Stimulated activated naive CD8-positive, alpha-beta T cell treated with anti-CD3 and anti-CD28 coated beads, Interleukin-15, Interleukin-2, amounts not matched to agents 100 ng/mL and 50 ng/mL, for 24 hours (primary cell): ENCODE results near the gene NID2.

ENCODE experiments used
- H3K27ac Mint-ChIP-seq: one replicate; pipeline ENCODE4 v1.8.0; 2021; ENCODE audit warnings: mild to moderate bottlenecking, mixed read lengths
- H3K27me3 Mint-ChIP-seq: one replicate; pipeline ENCODE4 v1.8.0; 2021; ENCODE audit warnings: mixed read lengths
- H3K36me3 Mint-ChIP-seq: one replicate; pipeline ENCODE4 v1.8.0; 2021; ENCODE audit warnings: low read depth, mixed read lengths
- H3K4me1 Mint-ChIP-seq: one replicate; pipeline ENCODE4 v1.8.0; 2021; ENCODE audit warnings: low read depth, mixed read lengths
- H3K4me3 Mint-ChIP-seq: one replicate; pipeline ENCODE4 v1.8.0; 2021; ENCODE audit warnings: mild to moderate bottlenecking, mixed read lengths
- H3K9me3 Mint-ChIP-seq: one replicate; pipeline ENCODE4 v1.8.0; 2021; ENCODE audit warnings: mixed read lengths

Gene NID2, protein sequence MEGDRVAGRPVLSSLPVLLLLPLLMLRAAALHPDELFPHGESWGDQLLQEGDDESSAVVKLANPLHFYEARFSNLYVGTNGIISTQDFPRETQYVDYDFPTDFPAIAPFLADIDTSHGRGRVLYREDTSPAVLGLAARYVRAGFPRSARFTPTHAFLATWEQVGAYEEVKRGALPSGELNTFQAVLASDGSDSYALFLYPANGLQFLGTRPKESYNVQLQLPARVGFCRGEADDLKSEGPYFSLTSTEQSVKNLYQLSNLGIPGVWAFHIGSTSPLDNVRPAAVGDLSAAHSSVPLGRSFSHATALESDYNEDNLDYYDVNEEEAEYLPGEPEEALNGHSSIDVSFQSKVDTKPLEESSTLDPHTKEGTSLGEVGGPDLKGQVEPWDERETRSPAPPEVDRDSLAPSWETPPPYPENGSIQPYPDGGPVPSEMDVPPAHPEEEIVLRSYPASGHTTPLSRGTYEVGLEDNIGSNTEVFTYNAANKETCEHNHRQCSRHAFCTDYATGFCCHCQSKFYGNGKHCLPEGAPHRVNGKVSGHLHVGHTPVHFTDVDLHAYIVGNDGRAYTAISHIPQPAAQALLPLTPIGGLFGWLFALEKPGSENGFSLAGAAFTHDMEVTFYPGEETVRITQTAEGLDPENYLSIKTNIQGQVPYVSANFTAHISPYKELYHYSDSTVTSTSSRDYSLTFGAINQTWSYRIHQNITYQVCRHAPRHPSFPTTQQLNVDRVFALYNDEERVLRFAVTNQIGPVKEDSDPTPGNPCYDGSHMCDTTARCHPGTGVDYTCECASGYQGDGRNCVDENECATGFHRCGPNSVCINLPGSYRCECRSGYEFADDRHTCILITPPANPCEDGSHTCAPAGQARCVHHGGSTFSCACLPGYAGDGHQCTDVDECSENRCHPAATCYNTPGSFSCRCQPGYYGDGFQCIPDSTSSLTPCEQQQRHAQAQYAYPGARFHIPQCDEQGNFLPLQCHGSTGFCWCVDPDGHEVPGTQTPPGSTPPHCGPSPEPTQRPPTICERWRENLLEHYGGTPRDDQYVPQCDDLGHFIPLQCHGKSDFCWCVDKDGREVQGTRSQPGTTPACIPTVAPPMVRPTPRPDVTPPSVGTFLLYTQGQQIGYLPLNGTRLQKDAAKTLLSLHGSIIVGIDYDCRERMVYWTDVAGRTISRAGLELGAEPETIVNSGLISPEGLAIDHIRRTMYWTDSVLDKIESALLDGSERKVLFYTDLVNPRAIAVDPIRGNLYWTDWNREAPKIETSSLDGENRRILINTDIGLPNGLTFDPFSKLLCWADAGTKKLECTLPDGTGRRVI (N-terminal part only)

DNA sequence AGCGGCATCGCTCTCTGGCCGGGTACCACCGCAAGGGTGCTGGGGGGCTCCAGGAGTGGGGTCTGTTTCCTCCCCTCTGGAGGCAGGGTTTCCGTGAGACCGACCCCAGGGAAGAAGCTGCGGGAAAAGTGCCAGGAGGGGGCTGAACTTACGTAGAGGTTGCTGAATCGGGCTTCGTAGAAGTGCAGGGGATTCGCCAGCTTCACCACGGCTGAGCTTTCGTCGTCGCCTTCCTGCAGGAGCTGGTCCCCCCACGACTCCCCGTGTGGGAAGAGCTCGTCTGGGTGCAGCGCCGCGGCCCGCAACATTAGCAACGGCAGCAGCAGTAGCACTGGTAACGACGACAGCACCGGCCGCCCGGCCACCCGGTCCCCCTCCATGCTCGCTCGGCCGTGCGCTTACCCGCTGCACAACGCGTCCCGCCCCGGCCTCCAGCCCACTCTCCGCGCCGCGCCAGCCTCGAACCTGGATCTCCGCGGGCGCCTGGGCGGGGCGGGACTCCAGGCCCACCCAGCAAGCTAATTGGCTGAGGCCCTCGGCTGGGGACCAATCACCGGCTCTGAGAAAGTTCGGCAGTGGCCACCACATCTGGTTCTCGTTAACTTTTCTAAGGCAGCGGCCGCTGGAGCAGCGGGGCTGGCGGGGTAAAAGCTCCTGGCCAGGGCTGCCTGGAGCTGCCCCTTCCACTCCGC lies at the start of gene NID2:
Gene NID2 (minus strand): TSS at position 445 of the 692 bp plus-strand sequence. CDS start 65 bp downstream, at position 380.
- H3K4me3 Mint-ChIP-seq, result peak within 1 kb of the TSS; percentile 66
- peaks cover 30% of the 10 kb centered on the region for H3K4me1 Mint-ChIP-seq
- peaks cover 52% of the 10 kb centered on the region for H3K27me3 Mint-ChIP-seq
- H3K27ac Mint-ChIP-seq, result no peak within 1 kb of the TSS
- no peaks in the 10 kb centered on the region for H3K36me3 Mint-ChIP-seq
- no peaks in the 10 kb centered on the region for H3K9me3 Mint-ChIP-seq

DNA sequence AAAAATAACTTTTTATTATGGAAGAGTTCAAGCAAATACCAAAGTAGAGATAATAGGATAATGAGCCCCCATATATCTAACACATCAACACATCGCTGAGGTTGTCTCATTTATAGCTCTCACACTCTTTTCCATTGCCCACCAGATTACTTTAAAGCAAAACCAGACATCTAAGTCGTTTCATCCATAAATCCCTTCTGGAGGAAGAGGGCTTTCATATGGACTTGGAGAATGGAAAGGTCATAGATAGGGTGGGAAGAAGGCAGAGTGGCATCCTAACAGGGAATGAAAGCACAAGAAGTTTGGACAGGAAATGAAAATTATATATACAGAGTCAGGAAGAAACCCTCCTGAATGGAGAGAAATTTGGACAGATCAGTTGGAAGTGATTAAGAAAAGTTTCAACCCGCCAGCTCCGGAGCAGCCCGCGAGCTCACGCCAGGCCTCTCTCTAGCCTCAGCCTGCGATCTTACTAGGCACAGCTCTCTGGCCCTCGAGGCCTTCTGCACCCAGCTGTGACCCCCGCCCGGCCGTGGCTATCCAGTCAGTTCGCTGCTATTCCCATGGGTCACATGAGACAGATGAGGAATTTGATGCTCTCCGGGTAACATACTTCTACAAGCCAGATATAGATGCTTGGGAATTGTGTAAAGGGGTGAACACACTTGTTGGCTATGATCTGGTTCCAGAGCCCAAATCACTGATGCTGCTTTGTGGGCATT lies 48.4 kb upstream of the NID2 start:
- Mint-ChIP-seq H3K4me1 (no peaks in the 10 kb centered on the region), H3K27me3 (no peaks in the 10 kb centered on the region), H3K9me3 (no peaks in the 10 kb centered on the region), H3K4me3 (no peak overlapping the region), H3K36me3 (no peaks in the 10 kb centered on the region), H3K27ac (no peak overlapping the region)

DNA sequence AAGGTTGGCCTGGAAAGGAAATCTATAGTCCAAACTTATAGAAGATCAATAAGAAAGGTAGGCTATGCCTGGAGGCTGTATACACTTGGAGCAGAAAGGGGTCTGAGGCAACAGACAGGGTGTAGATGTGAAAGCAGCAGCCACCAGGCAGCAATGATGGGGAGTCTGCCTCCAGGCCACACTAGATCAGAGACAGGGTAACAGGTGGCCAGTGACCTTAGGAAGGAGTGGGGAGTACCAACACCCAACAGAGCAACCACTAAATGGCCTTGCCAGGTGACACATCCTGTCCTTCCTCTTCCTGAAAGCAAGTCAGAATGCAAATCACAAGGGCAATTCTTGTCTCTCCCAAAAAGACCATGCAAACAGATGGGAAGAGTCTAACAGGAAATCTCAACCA lies 46.4 kb upstream of the NID2 start:
- H3K27ac Mint-ChIP-seq, result no peak overlapping the region

DNA sequence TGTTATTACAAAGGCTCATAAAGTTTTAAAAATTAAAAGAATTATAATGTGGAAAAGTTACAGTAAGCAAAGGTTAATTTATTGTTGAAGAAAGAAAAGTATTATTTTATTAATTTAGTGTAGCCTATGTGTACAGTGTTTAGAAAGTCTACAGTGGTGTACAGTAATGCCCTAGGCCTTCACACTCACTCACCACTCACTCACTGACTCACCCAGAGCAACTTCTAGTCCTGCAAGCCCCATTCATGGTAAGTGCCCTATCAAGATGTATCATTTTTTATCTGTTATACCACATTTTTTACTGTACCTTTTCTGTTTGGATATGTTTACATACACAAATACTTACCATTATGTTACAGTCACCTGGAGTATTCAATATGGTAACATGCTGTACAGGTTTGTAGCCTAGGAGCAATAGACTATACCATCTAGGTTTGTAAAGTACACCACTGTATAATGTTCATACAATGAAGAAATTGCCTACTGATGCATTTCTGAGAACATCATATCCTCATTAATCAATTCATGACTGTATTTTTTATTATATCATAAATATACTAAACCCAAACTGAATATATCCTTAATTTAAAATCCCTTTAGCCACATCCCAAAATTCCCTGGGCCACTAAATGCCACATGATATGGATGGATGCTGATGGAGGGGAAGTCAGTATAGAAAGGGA lies 43.6 kb upstream of the NID2 start:
- H3K4me1 Mint-ChIP-seq, result no peaks in the 10 kb centered on the region
- no peaks in the 10 kb centered on the region for H3K27me3 Mint-ChIP-seq
- H3K4me3 Mint-ChIP-seq, result no peak overlapping the region
- no peak overlapping the region for H3K27ac Mint-ChIP-seq
- H3K36me3 Mint-ChIP-seq, result no peaks in the 10 kb centered on the region
- H3K9me3 Mint-ChIP-seq, result no peaks in the 10 kb centered on the region

More for the DNA sequence above, 46.4 kb upstream of the NID2 start:
- Mint-ChIP-seq H3K27me3 (no peaks in the 10 kb centered on the region), H3K36me3 (no peaks in the 10 kb centered on the region), H3K4me1 (no peaks in the 10 kb centered on the region), H3K4me3 (no peak overlapping the region), H3K9me3 (no peaks in the 10 kb centered on the region)

DNA sequence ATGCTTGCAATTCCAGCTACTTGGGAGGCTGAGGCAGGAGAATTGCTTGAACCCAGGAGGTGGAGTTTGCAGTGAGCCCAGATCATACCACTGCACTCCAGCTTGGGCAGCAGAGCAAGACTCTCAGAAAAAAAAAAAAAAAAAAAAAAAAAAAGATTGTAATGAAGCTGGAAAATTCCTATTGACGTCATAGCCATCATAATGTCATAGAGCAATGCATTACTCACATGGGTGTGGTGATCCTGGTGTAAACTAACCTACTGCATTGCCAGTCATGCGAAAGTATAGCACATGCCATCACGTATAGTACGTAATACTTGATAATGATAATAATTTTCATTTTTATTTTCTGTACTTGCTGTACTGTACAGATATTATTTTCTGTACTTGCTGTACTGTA lies 42.7 kb upstream of the NID2 start:
- no peaks in the 10 kb centered on the region for H3K9me3 Mint-ChIP-seq
- no peaks in the 10 kb centered on the region for H3K36me3 Mint-ChIP-seq
- H3K27ac Mint-ChIP-seq, result no peak overlapping the region
- H3K4me3 Mint-ChIP-seq, result no peak overlapping the region
- no peaks in the 10 kb centered on the region for H3K27me3 Mint-ChIP-seq
- no peaks in the 10 kb centered on the region for H3K4me1 Mint-ChIP-seq

DNA sequence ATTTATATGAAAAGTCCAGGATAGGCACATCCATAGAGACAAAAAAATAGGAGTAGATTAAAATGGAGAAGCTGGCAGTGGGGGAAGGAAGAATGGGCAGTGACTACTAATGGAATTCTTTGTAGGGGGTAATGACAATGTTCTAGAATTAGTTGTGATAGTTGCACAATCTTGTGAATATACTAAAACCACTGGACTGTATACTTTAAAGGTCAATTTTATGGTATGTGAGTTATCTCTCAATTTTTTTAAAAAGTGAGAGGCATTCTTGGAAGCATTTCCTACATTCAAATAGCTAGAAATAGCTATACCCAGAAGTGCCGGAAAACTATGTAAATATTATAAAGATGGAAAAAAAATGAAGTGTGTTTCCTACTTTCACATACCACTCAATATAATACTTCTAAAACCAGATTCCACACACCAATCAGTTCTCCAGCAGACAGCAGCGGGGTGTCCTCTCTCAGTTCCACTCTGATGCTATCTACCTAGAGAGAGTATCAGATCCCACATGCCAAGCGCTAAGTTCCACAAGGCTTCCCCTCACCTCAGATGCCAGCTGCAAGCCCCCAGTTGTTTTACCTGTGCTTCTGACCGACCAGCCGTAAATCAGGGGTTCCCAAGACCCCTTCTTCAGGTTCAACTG lies 41.7 kb upstream of the NID2 start:
- H3K36me3 Mint-ChIP-seq, result no peaks in the 10 kb centered on the region
- no peaks in the 10 kb centered on the region for H3K27me3 Mint-ChIP-seq
- H3K4me1 Mint-ChIP-seq, result no peaks in the 10 kb centered on the region
- H3K9me3 Mint-ChIP-seq, result no peaks in the 10 kb centered on the region
- H3K4me3 Mint-ChIP-seq, result no peak overlapping the region
- no peak overlapping the region for H3K27ac Mint-ChIP-seq

DNA sequence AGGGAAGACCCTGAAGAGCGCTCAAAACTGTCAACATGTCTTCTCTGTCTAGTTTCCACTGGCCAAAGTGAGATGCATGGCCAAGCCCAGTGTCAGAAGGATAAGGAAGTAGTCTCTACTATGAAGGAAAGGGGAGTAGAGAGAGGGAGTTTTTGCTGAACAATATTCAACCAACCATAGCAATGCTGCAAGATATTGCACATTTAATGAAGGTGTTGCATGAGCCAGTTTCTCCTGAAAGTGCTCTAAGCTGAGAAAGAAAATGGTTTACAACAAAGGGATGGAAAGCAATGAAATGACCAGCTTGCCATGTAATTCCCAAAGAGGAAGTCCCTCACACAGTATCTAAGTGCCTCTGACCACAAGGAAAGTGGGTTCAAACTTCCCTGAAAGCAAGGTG lies 40.0 kb upstream of the NID2 start:
- H3K4me1 Mint-ChIP-seq, result no peaks in the 10 kb centered on the region
- H3K4me3 Mint-ChIP-seq, result no peak overlapping the region

DNA sequence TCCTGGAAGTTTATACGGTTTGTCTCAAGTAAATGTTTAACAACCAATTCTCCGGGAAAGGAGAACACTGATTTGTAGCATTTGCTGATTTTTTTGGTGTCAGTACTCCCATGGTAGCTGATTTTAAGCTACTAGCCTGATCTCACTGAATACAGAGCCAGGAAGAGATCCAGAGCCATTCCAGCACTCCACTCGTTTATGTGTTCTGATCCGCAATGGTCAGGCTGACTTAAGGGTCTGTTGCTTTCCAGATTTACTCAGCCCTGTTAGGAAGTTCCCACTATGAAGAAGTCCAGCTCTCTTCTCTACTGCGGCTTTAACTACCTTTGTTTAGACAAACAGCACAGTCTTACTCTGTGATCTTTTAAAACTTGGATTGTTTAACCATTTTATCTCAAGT lies 38.0 kb upstream of the NID2 start:
- Mint-ChIP-seq H3K9me3 (no peaks in the 10 kb centered on the region), H3K36me3 (no peaks in the 10 kb centered on the region), H3K27ac (no peak overlapping the region), H3K4me1 (no peaks in the 10 kb centered on the region), H3K4me3 (no peak overlapping the region), H3K27me3 (no peaks in the 10 kb centered on the region)

More for the DNA sequence above, 40.0 kb upstream of the NID2 start:
- H3K36me3 Mint-ChIP-seq, result no peaks in the 10 kb centered on the region
- no peaks in the 10 kb centered on the region for H3K9me3 Mint-ChIP-seq
- H3K27ac Mint-ChIP-seq, result no peak overlapping the region
- H3K27me3 Mint-ChIP-seq, result no peaks in the 10 kb centered on the region

DNA sequence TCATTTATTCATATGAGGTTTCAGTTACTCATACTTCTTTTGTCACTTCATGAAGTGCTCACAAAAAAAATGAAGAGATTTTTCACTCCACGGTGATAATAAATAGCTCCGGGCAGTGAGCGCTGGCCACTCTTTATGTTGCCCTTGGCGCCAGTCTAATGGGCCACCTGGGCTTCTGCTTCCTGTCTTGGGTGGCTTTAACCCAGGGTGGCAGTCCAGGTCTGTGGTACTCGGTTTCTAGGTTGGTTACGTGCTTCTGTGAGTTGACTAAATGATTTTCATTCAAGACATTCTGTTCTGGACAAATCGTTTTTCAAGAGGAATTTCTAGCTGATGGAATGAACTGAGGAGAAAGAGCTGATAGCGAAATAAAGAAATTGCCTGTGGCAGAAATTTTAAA lies 34.6 kb upstream of the NID2 start:
- no peak overlapping the region for H3K4me3 Mint-ChIP-seq
- no peaks in the 10 kb centered on the region for H3K9me3 Mint-ChIP-seq
- no peak overlapping the region for H3K27ac Mint-ChIP-seq
- H3K36me3 Mint-ChIP-seq, result no peaks in the 10 kb centered on the region
- no peaks in the 10 kb centered on the region for H3K4me1 Mint-ChIP-seq
- no peaks in the 10 kb centered on the region for H3K27me3 Mint-ChIP-seq

DNA sequence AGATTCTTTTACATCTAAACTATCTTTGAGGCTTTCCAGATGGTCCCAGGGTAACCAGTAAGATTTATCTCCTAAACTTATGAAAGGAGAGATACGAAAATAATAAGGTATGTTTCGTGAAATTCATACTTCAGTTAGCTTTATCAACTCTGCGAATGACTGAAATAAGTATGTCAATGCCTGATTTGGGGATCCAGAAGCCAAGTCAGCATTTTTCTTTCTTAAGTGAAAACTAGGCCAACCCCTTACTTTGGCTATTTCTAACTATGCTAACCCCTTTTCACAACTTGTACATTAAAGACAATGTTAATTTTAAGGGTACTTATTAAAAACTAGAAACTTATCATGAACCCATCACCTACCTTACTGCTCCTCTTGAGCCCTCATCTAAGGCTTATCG lies 26.9 kb upstream of the NID2 start:
- no peaks in the 10 kb centered on the region for H3K4me1 Mint-ChIP-seq
- H3K9me3 Mint-ChIP-seq, result no peaks in the 10 kb centered on the region
- peaks cover 4% of the 10 kb centered on the region for H3K27me3 Mint-ChIP-seq
- no peak overlapping the region for H3K4me3 Mint-ChIP-seq
- no peaks in the 10 kb centered on the region for H3K36me3 Mint-ChIP-seq
- no peak overlapping the region for H3K27ac Mint-ChIP-seq

DNA sequence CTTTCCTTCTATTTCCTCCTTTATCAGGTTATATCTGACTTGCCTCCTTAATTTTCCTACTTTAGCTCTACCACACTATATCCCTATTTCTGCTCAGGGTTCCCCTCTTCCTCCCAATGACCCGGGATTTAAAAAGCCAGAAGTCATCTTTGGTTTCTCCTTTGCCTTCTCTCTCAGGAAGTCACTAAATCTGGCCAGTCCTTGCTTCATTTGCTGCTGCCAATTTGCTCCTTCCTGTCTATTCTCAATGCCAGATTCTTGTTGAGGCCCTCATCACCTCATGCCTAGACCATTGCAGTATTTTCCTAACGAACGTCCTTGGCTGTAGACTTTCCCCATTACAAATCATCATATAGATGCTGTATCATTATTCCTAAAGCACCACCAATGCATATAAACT lies 26.5 kb upstream of the NID2 start:
- peaks cover 6% of the 10 kb centered on the region for H3K27me3 Mint-ChIP-seq
- no peaks in the 10 kb centered on the region for H3K4me1 Mint-ChIP-seq
- H3K36me3 Mint-ChIP-seq, result no peaks in the 10 kb centered on the region
- H3K27ac Mint-ChIP-seq, result no peak overlapping the region
- no peaks in the 10 kb centered on the region for H3K9me3 Mint-ChIP-seq
- no peak overlapping the region for H3K4me3 Mint-ChIP-seq

DNA sequence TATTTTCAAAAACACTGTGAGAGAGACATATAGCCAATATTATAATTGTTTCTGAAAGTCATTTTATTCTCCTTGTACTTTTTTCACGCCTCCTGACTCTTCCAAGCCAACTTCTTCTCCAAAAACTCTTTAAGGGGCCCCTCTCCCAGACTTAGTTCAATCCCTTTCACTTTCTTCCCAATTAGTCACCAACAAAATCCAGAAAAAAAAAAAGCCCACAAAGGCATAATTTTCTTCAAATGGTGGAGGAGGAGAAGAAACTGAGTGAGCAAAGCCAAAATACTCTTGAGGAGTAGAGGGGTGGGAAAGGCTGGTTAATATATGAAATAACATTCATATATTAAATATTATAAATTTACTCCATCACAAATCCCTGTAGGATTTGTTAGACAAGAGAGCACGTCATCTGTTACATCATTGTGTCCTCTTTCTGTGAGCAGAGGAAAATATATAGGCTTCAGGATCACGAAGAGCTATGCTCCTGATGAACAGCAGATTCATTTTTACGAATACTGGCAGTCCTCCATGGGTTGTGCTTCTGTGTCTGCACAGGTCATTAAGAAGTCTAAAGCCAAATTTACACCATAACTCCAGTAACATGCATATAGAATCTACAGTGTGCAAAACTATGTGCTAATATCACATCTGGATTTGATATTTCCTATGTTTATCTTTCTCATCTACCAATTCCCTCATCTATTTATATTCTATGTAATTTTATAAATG lies 25.9 kb upstream of the NID2 start:
- Mint-ChIP-seq H3K4me3 (no peak overlapping the region), H3K27me3 (peaks cover 10% of the 10 kb centered on the region), H3K4me1 (no peaks in the 10 kb centered on the region), H3K9me3 (no peaks in the 10 kb centered on the region), H3K27ac (no peak overlapping the region), H3K36me3 (no peaks in the 10 kb centered on the region)
